Fibroblast of lung (primary cell): ENCODE measurements around the gene USH2A.

Source experiments
- CTCF ChIP-seq, 2 donors: IDR thresholded peaks in 1 of 2; conservative IDR thresholded peaks in 1 of 2; 1 replicate in 1 of 2; 2 replicates in 1 of 2; pipeline ENCODE4 v1.5.1; 2011 to 2012; ENCODE audit warnings: low read length in 2 of 2, control low read depth in 1 of 2, inconsistent platforms in 1 of 2, low read depth in 1 of 2, mild to moderate bottlenecking in 1 of 2
- EZH2 ChIP-seq: IDR thresholded peaks from 2 replicates; pipeline ENCODE4 v1.5.1; 2012; ENCODE audit warnings: low read length, control low read depth, mild to moderate bottlenecking; ENCODE audit errors: missing control alignments

GRCh38 chr1:215594640-215595039 is 828.6 kb downstream of the USH2A start:
- TF ChIP-seq CTCF (conservative IDR thresholded peaks at IDR 0.05 in 1 of 2, IDR thresholded peaks at IDR 0.05 in 1 of 2; ENCODE audit: low read depth in 1 of 2, low read length in 2 of 2) (no peak), EZH2 (no peak)
